Right lobe of liver (tissue), 6 donors: ENCODE measurements around the gene H6PD. TPM values are rescaled to one million over a fixed set of nuclear protein-coding genes. Genes with fewer than 3 reads are reported as not detected.

Experiments used
- ATAC-seq, 4 donors: fragments of 200-7000 bp; cut with Tn5 transposase; one replicate each; pipeline ENCODE4 v1.9.1; 2020; ENCODE audit warnings: mild to moderate bottlenecking in 4 of 4, moderate library complexity in 4 of 4
- DNase-seq, 3 donors: peaks; one replicate each; pipeline ENCODE4 v3.0.0-alpha.2; 2020
- H3K27ac ChIP-seq, 3 donors: fragments of 200-600 bp; one replicate each; pipeline ENCODE4 v1.8.0; 2022
- H3K27me3 ChIP-seq, 2 donors: fragments of 200-600 bp; one replicate each; pipeline ENCODE4 v1.8.0; 2022
- H3K36me3 ChIP-seq, 4 donors: fragments of 200-600 bp; sonication (generic) in 1 of 4; one replicate each; pipeline versions ENCODE4 v1.5.1 to v1.8.0; 2017 to 2022; ENCODE audit warnings: control low read depth in 1 of 4
- H3K4me1 ChIP-seq, 4 donors: fragments of 200-600 bp; sonication (generic) in 1 of 4; one replicate each; pipeline versions ENCODE4 v1.5.1 to v1.8.0; 2017 to 2022; ENCODE audit warnings: control low read depth in 1 of 4
- H3K4me3 ChIP-seq, 3 donors: fragments of 200-600 bp; one replicate each; pipeline ENCODE4 v1.8.0; 2022
- H3K9me3 ChIP-seq, 4 donors: fragments of 200-600 bp; sonication (generic) in 1 of 4; one replicate each; pipeline versions ENCODE4 v1.5.1 to v1.8.0; 2017 to 2022; ENCODE audit warnings: control low read depth in 1 of 4
- POLR2A ChIP-seq: fragments of 450-650 bp; IDR thresholded peaks from one replicate; pipeline ENCODE4 v1.6.1; 2017; ENCODE audit warnings: antibody characterized with exemption, mild to moderate bottlenecking
- WGBS: methylation state at CpG from one replicate; pipeline ENCODE4 v1.1.6; 2018; ENCODE audit warnings: low coverage, low lambda C conversion rate; ENCODE audit not compliant: insufficient coverage; ENCODE audit errors: missing lambda C conversion rate; 5-methylcytosine and 5-hydroxymethylcytosine counted together
- intact Hi-C, 2 donors: fragments of 100-400 bp; cut with DNase I; formaldehyde crosslinking; loops; one replicate each; pipeline versions ENCODE4 v1.11.2 to v1.14.1; 2022
- total RNA-seq, 6 experiments: library from RNA; depleted of rRNA in 2 of 6; stranded (reverse); fragments of >200 nt in 2 of 6; fragmentation: NEBNext Ultra II Directional in 3 of 6; extraction: Animal tissue kit (Norgen Biotek cat#: 25700) in 3 of 6; gene quantifications; one replicate each; pipeline versions ENCODE4 v1.1.0 to v1.2.4, GENCODE V29; 2016 to 2023
- TF ChIP-seq, protein P1 (sequence below), 4 donors: fragments of 200-600 bp in 3 of 4; fragments of 450-650 bp in 1 of 4; IDR thresholded peaks; one replicate each; pipeline versions ENCODE4 v1.5.1 to v1.8.0; 2016 to 2022; ENCODE audit warnings: antibody characterized with exemption in 4 of 4, mild to moderate bottlenecking in 2 of 4
- donor health status: DM: no; HTN: yes; CAD: no.
- donor health status: DM: no; HTN: no; CAD: no.
- donor health status: DM: no; HTN: no; CAD: no.
- donor health status: DM: no; HTN: yes; CAD: no.
- donor health status: DM: no; HTN: yes; CAD: no.

Gene H6PD
- total RNA-seq, 6 experiments from 2014 or later = 102 to 158 (median 120) TPM

DNA sequence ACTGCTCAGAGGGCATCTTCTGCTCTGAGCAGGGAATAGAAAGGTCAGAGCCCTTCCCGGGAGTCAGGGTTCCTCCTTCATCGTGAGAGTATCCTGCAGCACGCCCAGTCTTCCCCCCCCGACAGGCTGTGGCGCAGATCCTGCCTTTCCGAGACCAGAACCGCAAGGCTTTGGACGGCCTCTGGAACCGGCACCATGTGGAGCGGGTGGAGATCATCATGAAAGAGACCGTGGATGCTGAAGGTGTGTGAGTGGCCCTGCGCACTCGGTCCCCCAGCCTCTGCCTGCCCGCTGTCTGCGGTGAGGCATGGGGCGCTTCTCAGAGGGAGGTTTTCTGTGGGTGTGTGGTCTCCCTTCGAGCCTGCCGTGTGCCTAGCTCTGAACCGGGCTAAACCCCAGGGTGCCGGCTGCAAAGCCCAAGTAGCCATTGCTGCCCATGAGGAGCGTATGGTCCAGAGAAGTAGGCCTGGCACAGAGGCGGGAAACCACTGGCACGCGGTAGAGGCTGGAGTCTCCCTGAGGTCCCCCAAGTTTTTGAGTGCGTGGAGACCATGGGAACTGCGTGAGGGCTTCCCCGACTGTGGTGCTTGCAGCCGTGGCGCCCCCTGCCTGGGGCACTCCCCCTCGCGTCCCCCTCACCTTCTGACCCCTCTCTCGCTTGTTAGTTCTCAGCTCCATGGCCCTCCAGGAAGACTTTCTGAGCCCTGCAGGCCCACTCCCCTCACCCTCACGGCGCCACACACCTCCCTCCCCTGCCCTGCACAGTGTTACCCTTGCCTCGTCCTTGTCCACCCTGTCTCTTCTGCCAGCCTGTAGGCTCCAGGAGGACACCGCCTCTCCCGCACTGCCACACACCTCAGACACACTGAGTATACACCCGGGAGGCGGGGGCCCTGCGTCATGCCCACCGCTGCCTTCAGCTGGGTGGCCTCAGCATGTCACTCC lies 12.5 kb downstream of the H6PD start:
- Histone ChIP-seq H3K4me3 (no peak overlapping the region), H3K4me1 (peaks cover 0 to 89% (median 39%) of the 10 kb centered on the region in 4 donors), H3K27ac (peak overlapping the region in 2 of 3 donors; percentile 62 to 65), H3K27me3 (no peaks in the 10 kb centered on the region), H3K36me3 (peaks cover 6 to 37% (median 21%) of the 10 kb centered on the region in 4 donors), H3K9me3 (no peaks in the 10 kb centered on the region)
- intact Hi-C loops = no loop called here
- ATAC-seq = no peak
- 70% methylated on average over 11 of the region's 41 CpGs for WGBS
- TF ChIP-seq, protein P1, sequence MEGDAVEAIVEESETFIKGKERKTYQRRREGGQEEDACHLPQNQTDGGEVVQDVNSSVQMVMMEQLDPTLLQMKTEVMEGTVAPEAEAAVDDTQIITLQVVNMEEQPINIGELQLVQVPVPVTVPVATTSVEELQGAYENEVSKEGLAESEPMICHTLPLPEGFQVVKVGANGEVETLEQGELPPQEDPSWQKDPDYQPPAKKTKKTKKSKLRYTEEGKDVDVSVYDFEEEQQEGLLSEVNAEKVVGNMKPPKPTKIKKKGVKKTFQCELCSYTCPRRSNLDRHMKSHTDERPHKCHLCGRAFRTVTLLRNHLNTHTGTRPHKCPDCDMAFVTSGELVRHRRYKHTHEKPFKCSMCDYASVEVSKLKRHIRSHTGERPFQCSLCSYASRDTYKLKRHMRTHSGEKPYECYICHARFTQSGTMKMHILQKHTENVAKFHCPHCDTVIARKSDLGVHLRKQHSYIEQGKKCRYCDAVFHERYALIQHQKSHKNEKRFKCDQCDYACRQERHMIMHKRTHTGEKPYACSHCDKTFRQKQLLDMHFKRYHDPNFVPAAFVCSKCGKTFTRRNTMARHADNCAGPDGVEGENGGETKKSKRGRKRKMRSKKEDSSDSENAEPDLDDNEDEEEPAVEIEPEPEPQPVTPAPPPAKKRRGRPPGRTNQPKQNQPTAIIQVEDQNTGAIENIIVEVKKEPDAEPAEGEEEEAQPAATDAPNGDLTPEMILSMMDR (IDR thresholded peaks at IDR 0.05) = no peak
- no peak for TF ChIP-seq POLR2A
- DNase-seq = no peak

DNA sequence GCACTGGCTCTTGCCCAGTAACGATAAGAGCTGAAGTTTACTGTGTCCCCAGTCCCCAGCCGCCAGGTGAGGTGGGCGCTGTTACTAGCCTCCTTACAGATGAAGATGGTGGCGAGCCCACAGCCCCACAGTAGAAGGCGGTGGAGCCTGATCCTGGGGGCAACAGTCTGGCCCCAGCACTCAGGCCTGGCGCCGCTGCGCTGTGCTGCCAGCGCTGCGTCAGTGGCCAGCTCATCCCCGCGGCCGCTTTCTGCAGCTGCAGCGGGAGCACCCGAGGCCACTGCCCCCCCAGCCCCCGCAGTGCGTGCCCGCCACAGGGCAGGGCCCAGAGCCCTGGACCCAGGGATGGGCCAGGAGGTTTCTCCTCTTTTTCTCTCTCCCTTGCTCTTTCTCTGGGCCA lies 13.3 kb downstream of the H6PD start:
- ATAC-seq (peak in 2 of 4 donors; percentile 1 to 2), DNase-seq (peak in 1 of 3 donors; percentile 35)
- Histone ChIP-seq H3K36me3 (peaks cover 6 to 37% (median 23%) of the 10 kb centered on the region in 4 donors), H3K4me3 (no peak overlapping the region), H3K27ac (peak overlapping the region in 2 of 3 donors; percentile 62 to 65), H3K27me3 (no peaks in the 10 kb centered on the region), H3K4me1 (peaks cover 0 to 96% (median 43%) of the 10 kb centered on the region in 4 donors), H3K9me3 (no peaks in the 10 kb centered on the region)
- intact Hi-C loops = no loop called here
- WGBS = 7% methylated on average over 3 of the region's 18 CpGs
- TF ChIP-seq, protein P1 (IDR thresholded peaks at IDR 0.05) = no peak
- no peak for TF ChIP-seq POLR2A

DNA sequence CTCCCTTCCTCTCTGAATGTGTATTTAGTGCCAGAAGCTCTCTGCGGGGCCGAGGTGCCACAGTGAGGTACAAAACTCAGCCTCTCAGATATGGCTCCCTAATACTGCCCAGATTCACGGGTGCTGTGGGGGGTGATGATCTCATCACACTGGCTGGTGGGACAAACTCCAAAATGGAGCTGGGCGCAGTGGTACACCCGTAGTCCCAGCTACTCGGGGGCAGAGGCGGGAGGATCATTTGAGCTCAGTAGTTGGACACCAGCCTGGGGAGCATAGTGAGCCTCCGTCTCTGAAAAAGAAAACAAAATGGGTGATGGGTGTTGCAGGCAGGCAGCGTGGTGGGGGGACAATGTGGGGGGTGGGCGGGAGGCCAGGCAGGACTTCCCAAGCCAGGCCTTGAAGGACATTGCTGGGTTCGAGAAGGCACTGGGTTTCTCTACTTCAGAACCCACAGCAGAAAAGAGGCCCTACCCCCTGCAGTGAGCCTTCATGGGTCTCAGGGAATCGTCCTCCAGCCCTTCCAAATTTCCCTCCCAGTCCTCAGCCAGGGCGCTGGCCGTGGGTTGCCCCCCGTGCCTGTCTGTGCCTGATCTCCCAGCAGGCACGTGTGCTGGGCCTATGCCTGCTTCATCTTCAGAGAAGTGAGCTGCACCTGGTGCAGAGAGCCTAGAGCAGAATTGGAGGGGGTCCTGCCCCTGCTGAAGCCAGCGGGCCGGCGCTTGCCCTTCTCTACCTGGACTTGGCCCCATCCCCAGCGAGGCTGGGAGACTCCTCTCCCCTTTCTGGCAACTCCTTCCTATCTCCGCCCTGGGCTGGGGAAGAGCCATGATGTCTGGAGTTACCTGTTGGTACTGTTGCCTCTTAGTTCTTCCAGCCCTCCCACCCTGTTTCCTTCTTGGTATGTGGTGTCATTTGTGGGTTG lies 14.0 kb downstream of the H6PD start:
- H3K4me1 ChIP-seq = peaks cover 0 to 99% (median 44%) of the 10 kb centered on the region in 4 donors

DNA sequence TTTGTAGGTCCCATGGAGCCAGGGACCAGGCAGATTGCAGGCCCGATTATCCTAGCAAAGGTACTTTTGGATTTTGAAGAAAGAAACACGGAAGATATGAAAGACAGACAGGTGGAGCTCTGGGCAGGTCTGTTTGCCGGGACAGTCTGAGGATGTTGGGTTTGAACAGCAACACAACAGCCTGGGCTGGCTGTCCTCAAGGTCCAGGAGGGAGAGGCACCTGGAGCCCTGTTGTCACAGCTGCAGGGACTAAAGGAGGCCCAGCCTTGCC lies 14.6 kb downstream of the H6PD start:
- 42% methylated on average over 3 of the region's 3 CpGs for WGBS
- Histone ChIP-seq H3K27ac (peak overlapping the region in 2 of 3 donors; percentile 62 to 65), H3K36me3 (peaks cover 6 to 46% (median 27%) of the 10 kb centered on the region in 4 donors), H3K27me3 (no peaks in the 10 kb centered on the region), H3K9me3 (no peaks in the 10 kb centered on the region), H3K4me3 (no peak overlapping the region), H3K4me1 (peaks cover 0 to 95% (median 43%) of the 10 kb centered on the region in 4 donors)
- TF ChIP-seq POLR2A = no peak
- TF ChIP-seq, protein P1 (IDR thresholded peaks at IDR 0.05) = no peak
- no peak for DNase-seq
- ATAC-seq = no peak
- intact Hi-C loops = no loop called here

More for the DNA sequence above, 14.0 kb downstream of the H6PD start:
- Histone ChIP-seq H3K27ac (peak overlapping the region in 2 of 3 donors; percentile 62 to 65), H3K36me3 (peaks cover 6 to 41% (median 25%) of the 10 kb centered on the region in 4 donors), H3K9me3 (no peaks in the 10 kb centered on the region), H3K4me3 (no peak overlapping the region), H3K27me3 (no peaks in the 10 kb centered on the region)
- intact Hi-C loops = no loop called here
- TF ChIP-seq, protein P1 (IDR thresholded peaks at IDR 0.05) = no peak
- no peak for TF ChIP-seq POLR2A
- DNase-seq (no peak), ATAC-seq (peak in 1 of 4 donors; percentile 0)
- 63% methylated on average over 6 of the region's 21 CpGs for WGBS
